Muscle layer of duodenum (tissue), 2 donors: ENCODE data around the gene LENEP.
"Not testable (repeated sequence)": the region's sequence is repeated elsewhere in the genome, so short reads cannot be mapped to it uniquely, and the experiment has no call there.

ENCODE experiments used
- H3K27ac ChIP-seq: one replicate; pipeline ENCODE4 v1.7.0; 2013; ENCODE audit warnings: mild to moderate bottlenecking, low read length
- H3K27me3 ChIP-seq: one replicate; pipeline ENCODE4 v1.7.0; 2013; ENCODE audit warnings: low read depth, mild to moderate bottlenecking, control low read depth, low read length
- H3K36me3 ChIP-seq, 2 donors: one replicate each; pipeline ENCODE4 v1.7.0; 2013; ENCODE audit warnings: low read length in 2 of 2, control low read depth in 1 of 2, mild to moderate bottlenecking in 1 of 2; ENCODE audit not compliant: insufficient read depth in 2 of 2, control insufficient read depth in 1 of 2
- H3K4me1 ChIP-seq, 2 donors: one replicate each; pipeline ENCODE4 v1.7.0; 2013; ENCODE audit warnings: low read length in 2 of 2, mild to moderate bottlenecking in 2 of 2, control low read depth in 1 of 2, moderate library complexity in 1 of 2; ENCODE audit not compliant: insufficient read depth in 2 of 2, control insufficient read depth in 1 of 2
- H3K4me3 ChIP-seq, 2 donors: one replicate each; pipeline ENCODE4 v1.7.0; 2013; ENCODE audit warnings: low read length in 2 of 2, low read depth in 1 of 2, mild to moderate bottlenecking in 1 of 2
- H3K9me3 ChIP-seq, 2 donors: one replicate each; pipeline ENCODE4 v1.7.0; 2013; ENCODE audit warnings: low read length in 2 of 2, control low read depth in 1 of 2, mild to moderate bottlenecking in 1 of 2; ENCODE audit not compliant: control insufficient read depth in 1 of 2
- donor health status: healthy.

Gene LENEP

DNA sequence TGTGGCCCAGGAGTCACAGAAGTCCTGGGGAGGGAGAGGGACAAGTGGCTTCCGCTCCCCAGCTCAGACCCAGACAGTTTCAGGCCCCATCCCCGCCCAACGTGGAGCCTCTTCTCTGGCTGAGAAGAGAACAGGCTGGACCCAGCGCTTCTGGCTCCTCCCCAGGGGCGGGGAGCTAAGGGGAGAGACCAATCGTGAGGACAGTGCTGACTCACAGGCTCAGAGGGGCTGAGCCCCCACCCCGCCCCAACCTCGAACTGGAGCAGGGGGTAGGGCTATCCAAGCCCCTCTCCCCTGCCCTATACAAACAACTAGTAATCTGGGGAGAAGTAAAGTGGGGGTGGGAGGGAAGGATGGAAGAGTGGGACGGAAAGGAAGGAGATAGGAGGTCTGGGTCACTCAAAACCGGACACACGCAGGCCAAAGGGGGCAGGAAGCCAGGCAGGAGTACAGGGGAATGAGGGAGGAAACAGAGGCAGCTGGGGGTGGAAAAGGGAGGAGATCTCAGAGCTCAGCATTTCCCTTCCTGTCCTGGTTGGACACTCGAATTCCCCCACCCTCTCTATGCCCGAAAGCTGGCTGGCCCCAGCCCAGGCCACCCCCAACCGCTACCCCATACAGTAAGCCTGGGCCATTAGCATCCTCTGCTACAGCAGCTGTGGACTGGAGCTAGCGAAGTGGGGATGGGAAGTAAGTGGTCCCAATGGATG, 22.6 kb upstream of the LENEP start, which contains the start of gene SHC1:
Gene SHC1 (minus strand): TSS at position 117 of the 710 bp plus-strand sequence. CDS start 221 bp downstream, outside the sequence.
- H3K27me3 ChIP-seq: no peaks in the 10 kb centered on the region

GRCh38 chr1:154971341-154971998, 21.9 kb upstream of the LENEP start:
- H3K36me3 ChIP-seq: peaks cover 20 to 32% of the 10 kb centered on the region in 2 donors
- peak overlapping the region; percentile 78 for H3K27ac ChIP-seq
- peak overlapping the region; percentile 48 to 65 for H3K4me3 ChIP-seq
- H3K4me1 ChIP-seq: peaks cover 23 to 46% of the 10 kb centered on the region in 2 donors
- no peaks in the 10 kb centered on the region for H3K9me3 ChIP-seq
- no peaks in the 10 kb centered on the region for H3K27me3 ChIP-seq

More for the DNA sequence above, 22.6 kb upstream of the LENEP start, which contains the start of gene SHC1:
- Histone ChIP-seq H3K9me3 (no peaks in the 10 kb centered on the region), H3K36me3 (peaks cover 26 to 38% of the 10 kb centered on the region in 2 donors), H3K4me1 (peaks cover 17 to 39% of the 10 kb centered on the region in 2 donors), H3K4me3 (peak within 1 kb of the TSS; percentile 48 to 65), H3K27ac (peak within 1 kb of the TSS; percentile 78)

DNA sequence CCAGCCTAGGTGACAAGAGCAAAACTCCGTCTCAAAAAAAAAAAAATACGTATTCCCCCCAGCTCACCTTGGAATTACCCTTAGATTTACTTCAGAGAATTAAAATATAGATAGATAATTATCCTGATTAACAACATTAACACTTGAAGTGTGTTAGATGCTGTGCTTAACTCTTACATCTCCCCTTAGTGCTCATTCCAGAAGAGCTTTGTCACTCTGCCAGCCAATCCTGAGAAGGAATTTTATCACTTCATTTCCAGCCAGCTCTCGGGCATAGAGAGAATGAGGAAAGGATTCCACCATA, 21.2 kb upstream of the LENEP start:
- H3K9me3 ChIP-seq: no peaks in the 10 kb centered on the region
- H3K4me1 ChIP-seq: peaks cover 23 to 47% of the 10 kb centered on the region in 2 donors

DNA sequence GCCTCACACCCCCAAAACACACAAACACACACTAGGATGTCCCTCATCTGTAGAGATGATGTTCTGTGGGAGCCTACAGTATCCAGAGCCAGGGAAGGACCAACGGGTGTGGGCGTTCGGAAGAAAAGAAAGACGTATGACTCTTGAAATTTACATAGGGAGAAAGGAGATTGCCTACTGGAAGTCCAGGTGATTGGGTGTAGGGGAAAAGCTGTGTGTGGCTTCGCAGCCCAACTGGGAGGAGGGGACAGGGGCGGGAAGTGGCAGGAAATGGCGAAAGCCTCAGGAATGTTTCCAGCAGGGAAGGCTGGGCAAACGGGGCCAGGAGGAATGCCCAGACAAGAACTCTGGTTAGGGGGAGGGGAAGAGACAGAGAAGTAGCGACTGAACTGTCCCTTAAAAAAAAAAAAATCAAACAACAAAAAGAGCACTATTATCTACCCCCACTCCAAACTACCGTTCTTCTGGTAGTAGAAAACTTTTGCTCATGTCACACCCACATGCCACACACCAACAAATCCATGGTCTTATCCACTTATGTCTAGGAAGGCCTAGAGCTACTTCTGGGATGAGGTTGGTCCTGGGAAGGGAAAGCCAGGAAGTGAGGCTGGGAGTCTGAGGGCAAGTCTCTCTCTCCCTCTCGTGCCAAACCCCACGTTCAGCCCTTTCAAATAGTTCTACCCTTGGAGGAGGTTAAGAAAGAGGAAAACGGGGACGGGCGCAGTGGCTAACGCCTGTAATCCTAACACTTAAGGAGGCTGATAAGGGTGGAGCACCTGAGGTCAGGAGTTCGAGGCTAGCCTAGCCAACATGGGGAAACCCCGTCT, 20.7 kb upstream of the LENEP start:
- Histone ChIP-seq H3K4me1 (peaks cover 23 to 47% of the 10 kb centered on the region in 2 donors), H3K4me3 (peak overlapping the region; percentile 83 to 85), H3K36me3 (peaks cover 8 to 19% of the 10 kb centered on the region in 2 donors), H3K27ac (peak overlapping the region; percentile 95), H3K27me3 (no peaks in the 10 kb centered on the region), H3K9me3 (no peaks in the 10 kb centered on the region)

More for the DNA sequence above, 21.2 kb upstream of the LENEP start:
- H3K36me3 ChIP-seq: peaks cover 13 to 25% of the 10 kb centered on the region in 2 donors
- peak overlapping the region; percentile 83 to 85 for H3K4me3 ChIP-seq
- H3K27ac ChIP-seq: peak overlapping the region; percentile 95
- H3K27me3 ChIP-seq: no peaks in the 10 kb centered on the region

DNA sequence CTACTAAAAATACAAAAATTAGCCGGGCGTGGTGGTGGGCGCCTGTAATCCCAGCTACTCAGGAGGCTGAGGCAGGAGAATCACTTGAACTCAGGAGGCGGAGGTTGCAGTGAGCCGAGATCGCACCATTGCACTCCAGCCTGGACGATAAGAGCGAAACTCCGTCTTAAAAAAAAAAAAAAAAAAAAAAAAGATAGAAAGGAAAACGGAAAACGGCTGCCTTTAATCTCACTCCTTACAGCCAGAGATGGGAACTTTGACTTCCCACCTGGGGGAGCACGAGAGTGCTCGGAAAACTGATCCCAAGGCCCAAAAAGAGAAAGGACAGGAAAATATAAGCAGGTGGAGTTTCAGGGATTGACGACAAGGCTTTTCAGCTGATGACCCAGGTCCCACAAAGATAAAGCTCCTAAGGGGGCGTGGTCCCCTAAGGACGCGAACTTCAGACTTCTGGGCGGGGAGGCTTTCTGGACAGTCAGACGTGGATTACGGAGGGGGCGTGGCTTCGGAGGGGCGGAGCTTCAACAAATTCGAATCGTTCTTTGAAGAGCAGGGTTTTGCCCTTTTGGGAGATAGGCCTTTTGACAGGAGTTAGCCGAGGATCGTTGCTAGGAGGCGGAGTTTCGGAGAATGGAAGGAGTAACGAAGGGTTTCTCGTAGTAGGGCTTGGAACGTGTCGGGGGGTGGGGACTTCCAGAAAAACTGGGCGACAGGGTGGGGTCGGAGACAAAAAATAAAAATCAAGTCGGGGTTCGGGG, 19.9 kb upstream of the LENEP start:
- Histone ChIP-seq H3K27me3 (no peaks in the 10 kb centered on the region), H3K4me1 (peaks cover 23 to 46% of the 10 kb centered on the region in 2 donors), H3K4me3 (peak overlapping the region; percentile 83 to 85), H3K36me3 (peaks cover 4 to 11% of the 10 kb centered on the region in 2 donors), H3K9me3 (no peaks in the 10 kb centered on the region), H3K27ac (peak overlapping the region; percentile 95)

GRCh38 chr1:154974102-154974807, 19.1 kb upstream of the LENEP start, which contains the start of gene CKS1B:
CKS1B (plus strand) TSS chr1:154974681; CDS start chr1:154974746, 65 bp downstream.
- Histone ChIP-seq H3K4me3 (peak within 1 kb of the TSS; percentile 83 to 85), H3K4me1 (peaks cover 23 to 39% of the 10 kb centered on the region in 2 donors), H3K9me3 (no peaks in the 10 kb centered on the region), H3K27me3 (no peaks in the 10 kb centered on the region), H3K36me3 (peaks cover 4 to 11% of the 10 kb centered on the region in 2 donors), H3K27ac (peak within 1 kb of the TSS; percentile 95)

GRCh38 chr1:154974808-154975408, 18.5 kb upstream of the LENEP start:
- H3K36me3 ChIP-seq: peaks cover 4 to 11% of the 10 kb centered on the region in 2 donors
- no peaks in the 10 kb centered on the region for H3K9me3 ChIP-seq
- peak overlapping the region; percentile 95 for H3K27ac ChIP-seq
- H3K27me3 ChIP-seq: no peaks in the 10 kb centered on the region
- peak overlapping the region; percentile 83 to 85 for H3K4me3 ChIP-seq
- H3K4me1 ChIP-seq: peaks cover 23 to 33% of the 10 kb centered on the region in 2 donors

DNA sequence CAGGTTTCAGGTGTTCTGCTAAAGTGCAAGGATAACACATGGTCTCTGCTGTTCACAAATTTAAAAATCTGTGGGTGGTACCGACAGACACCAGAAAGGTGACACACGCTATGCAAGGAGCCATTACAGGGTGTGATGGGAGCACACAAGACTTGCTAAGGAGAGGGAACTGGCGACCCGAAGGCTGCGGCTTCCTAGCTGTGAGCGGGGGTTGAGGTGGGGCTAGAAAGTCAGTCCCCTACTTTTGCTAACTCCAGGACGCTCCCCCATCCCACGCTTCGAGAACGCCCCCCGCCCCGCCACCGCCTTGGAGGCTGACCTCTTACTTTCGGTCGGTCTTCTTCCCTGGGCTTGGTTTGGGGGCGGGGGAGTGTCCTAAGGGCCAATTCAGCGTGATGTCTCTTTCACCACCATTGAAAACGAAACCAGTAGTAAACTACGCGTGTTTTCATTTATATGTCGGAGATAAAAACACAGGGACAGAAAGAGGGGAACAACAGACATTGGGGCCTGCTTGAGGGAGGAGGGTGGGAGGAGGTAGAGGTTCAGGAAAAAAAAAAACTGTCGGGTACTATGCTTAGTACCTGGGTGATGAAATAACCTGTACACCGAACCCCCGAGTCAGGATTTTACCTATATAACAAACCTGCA, 17.9 kb upstream of the LENEP start:
- H3K27me3 ChIP-seq: no peaks in the 10 kb centered on the region
- peak overlapping the region; percentile 95 for H3K27ac ChIP-seq
- H3K36me3 ChIP-seq: peaks cover 4 to 11% of the 10 kb centered on the region in 2 donors
- peak overlapping the region; percentile 83 to 85 for H3K4me3 ChIP-seq
- no peaks in the 10 kb centered on the region for H3K9me3 ChIP-seq
- peaks cover 23 to 28% of the 10 kb centered on the region in 2 donors for H3K4me1 ChIP-seq

DNA sequence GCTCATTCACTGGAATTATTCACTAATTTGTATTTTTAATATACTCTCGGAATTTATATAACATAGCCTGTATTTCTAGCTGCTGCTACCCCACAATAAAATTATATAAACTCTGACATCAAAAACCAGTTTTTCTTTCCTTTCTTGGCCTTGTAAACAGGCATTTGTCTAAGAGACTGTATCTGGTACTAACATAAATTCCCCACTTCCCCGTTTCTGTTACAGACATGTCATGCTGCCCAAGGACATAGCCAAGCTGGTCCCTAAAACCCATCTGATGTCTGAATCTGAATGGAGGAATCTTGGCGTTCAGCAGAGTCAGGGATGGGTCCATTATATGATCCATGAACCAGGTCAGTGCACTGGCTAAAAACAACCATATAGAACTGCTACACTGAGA, 15.6 kb upstream of the LENEP start:
- not testable (repeated sequence) for H3K27me3 ChIP-seq, H3K36me3 ChIP-seq, H3K4me3 ChIP-seq, H3K9me3 ChIP-seq, H3K27ac ChIP-seq
- peaks cover 11 to 21% of the 10 kb centered on the region in 2 donors for H3K4me1 ChIP-seq
